ENCODE measurements around the gene QRSL1.

Gene QRSL1

GRCh38 chr6:106614592-106615257 is 14.7 kb upstream of the QRSL1 start:
- no peak overlapping the region for H3K4me3 ChIP-seq
- TF ChIP-seq CTCF (IDR thresholded peaks at IDR 0.05) = no peak
- H3K27ac ChIP-seq = no peak overlapping the region

GRCh38 chr6:106617302-106617701 is 12.1 kb upstream of the QRSL1 start:
- TF ChIP-seq CTCF (IDR thresholded peaks at IDR 0.05) = no peak
- Histone ChIP-seq H3K27ac (no peak overlapping the region), H3K4me3 (no peak overlapping the region)
- DNase-seq (ENCODE audit: low spot score) = no peak

More at GRCh38 chr6:106614592-106615257, 14.7 kb upstream of the QRSL1 start:
- DNase-seq (ENCODE audit: low spot score) = no peak

- no peak overlapping the region for H3K4me3 ChIP-seq
- H3K27ac ChIP-seq = no peak overlapping the region
- DNase-seq (ENCODE audit: low spot score) = no peak
- no peak for TF ChIP-seq CTCF (IDR thresholded peaks at IDR 0.05)
Observed at GRCh38 chr6:106617857-106618256, 11.5 kb upstream of the QRSL1 start.

DNA sequence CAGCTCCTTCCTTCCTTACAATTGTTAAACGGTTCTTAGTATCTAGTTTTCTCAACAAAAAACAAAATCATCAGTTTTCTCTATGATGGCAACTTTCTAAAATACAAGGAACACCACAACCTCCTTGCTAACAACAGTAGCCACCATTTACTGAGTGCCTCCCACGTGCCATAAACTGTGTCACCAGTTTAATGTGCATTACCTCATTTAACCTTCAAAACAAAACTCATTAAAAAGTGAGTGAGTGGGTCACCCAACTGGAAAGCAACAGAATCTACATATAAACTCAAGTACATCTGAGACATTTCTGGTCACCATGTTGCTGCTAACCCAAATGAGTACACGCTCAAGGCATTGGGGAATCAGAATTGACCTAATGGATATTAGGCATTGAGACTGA is 11.1 kb upstream of the QRSL1 start:
- DNase-seq (ENCODE audit: low spot score) = no peak
- Histone ChIP-seq H3K27ac (no peak overlapping the region), H3K4me3 (no peak overlapping the region)
- no peak for TF ChIP-seq CTCF (IDR thresholded peaks at IDR 0.05)

DNA sequence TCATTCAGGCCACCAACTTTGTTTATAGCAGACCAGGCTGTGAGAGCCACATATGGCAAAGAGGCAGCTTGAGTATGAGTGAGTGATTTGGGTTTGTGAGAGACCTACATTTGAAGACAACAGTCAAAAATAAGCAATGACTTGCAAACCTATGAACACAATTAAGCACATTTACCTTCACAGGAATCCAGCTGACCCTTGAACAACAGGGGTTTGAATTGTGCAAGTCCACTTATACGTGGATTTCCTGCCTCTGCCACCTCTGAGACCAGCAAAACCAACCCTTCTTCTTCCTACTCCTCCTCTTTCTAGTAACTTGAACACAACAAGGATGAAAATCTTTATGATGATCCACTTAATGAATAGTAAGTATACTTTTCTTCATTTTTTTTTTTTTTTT is 10.2 kb upstream of the QRSL1 start:
- no peak for DNase-seq (ENCODE audit: low spot score)
- Histone ChIP-seq H3K4me3 (no peak overlapping the region), H3K27ac (no peak overlapping the region)
- no peak for TF ChIP-seq CTCF (IDR thresholded peaks at IDR 0.05)

GRCh38 chr6:106620931-106621672 is 8.3 kb upstream of the QRSL1 start:
- H3K4me3 ChIP-seq = no peak overlapping the region
- TF ChIP-seq CTCF (IDR thresholded peaks at IDR 0.05) = no peak
- no peak overlapping the region for H3K27ac ChIP-seq
- no peak for DNase-seq (ENCODE audit: low spot score)

- no peak for TF ChIP-seq CTCF (IDR thresholded peaks at IDR 0.05)
- no peak overlapping the region for H3K27ac ChIP-seq
- no peak overlapping the region for H3K4me3 ChIP-seq
- no peak for DNase-seq (ENCODE audit: low spot score)
Observed at GRCh38 chr6:106622412-106622811, 7.0 kb upstream of the QRSL1 start.
